ENCODE measurements around the gene EPS15. TPM values are rescaled to one million over a fixed set of nuclear protein-coding genes. Genes with fewer than 3 reads are reported as not detected.

Gene EPS15
- total RNA-seq, 4 donors from 2014 or later, result 49.8 to 84.3 (median 62.5) TPM

DNA sequence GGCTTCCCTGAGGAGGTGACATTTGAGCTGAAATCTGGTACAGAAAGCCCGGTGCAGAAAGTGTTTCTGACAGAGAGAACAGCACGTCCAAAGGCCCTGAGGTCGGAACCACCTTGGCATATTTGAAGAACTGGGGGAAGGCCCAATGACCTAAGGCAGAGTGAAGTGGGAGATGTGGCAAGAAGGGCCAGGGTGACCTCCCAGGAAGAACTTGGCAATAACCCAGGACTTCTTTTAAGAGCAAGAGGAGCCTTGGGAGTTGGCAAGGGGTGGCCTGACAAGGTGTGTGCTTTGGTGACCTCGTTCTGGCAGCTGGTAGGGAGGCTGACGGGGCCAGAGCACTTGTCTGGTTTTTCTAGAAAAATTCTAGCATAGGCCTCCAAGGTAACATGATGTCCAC is 212.1 kb downstream of the EPS15 start:
- Histone ChIP-seq H3K4me3 (no peak overlapping the region), H3K4me1 (peaks cover 0 to 4% (median 0%) of the 10 kb centered on the region in 4 donors), H3K36me3 (no peaks in the 10 kb centered on the region), H3K27ac (replicated peaks in 1 of 4) (no peak overlapping the region), H3K27me3 (no peaks in the 10 kb centered on the region), H3K9me3 (no peaks in the 10 kb centered on the region)
- intact Hi-C loops (cut with DNase I), result no loop called here
- 76% methylated on average over 5 of the region's 5 CpGs for WGBS
- TF ChIP-seq, protein P1, sequence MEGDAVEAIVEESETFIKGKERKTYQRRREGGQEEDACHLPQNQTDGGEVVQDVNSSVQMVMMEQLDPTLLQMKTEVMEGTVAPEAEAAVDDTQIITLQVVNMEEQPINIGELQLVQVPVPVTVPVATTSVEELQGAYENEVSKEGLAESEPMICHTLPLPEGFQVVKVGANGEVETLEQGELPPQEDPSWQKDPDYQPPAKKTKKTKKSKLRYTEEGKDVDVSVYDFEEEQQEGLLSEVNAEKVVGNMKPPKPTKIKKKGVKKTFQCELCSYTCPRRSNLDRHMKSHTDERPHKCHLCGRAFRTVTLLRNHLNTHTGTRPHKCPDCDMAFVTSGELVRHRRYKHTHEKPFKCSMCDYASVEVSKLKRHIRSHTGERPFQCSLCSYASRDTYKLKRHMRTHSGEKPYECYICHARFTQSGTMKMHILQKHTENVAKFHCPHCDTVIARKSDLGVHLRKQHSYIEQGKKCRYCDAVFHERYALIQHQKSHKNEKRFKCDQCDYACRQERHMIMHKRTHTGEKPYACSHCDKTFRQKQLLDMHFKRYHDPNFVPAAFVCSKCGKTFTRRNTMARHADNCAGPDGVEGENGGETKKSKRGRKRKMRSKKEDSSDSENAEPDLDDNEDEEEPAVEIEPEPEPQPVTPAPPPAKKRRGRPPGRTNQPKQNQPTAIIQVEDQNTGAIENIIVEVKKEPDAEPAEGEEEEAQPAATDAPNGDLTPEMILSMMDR (IDR thresholded peaks at IDR 0.05), result no peak
- TF ChIP-seq EP300 (IDR thresholded peaks at IDR 0.05) (no peak), POLR2AphosphoS5 (IDR thresholded peaks at IDR 0.05) (no peak), POLR2A (IDR thresholded peaks at IDR 0.05; ENCODE audit: low read depth) (no peak)
- DNase-seq (ENCODE audit: extremely low spot score), result no peak

DNA sequence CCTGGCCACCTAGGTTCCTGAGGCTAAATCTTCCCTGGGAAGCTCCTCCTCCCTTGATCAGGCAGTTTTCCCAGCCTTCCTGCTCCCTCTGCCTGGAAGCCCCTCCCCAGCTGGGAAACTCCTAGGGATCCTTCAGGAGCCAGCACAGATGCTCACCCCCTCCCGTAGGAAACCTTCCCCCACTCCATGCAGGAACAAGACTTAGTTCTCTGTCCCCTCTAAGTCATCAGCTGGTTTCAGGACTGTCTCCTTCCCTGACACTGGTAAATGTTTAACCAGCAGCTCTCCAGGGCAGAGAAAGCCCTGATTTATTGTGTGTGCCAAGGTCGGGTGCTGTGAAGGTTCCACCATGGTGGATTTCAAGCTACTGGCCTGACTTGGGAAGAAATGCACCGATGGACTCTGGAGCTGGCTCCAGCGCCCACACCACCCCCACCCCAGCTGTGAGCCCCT is 213.7 kb downstream of the EPS15 start:
- no CpG with 5 or more reads among the region's 4 CpGs for WGBS
- intact Hi-C loops (cut with DNase I), result no loop called here
- peaks cover 0 to 4% (median 0%) of the 10 kb centered on the region in 4 donors for H3K4me1 ChIP-seq
- DNase-seq (ENCODE audit: extremely low spot score), result no peak
- no peaks in the 10 kb centered on the region for H3K27me3 ChIP-seq
- TF ChIP-seq, protein P1 (IDR thresholded peaks at IDR 0.05), result no peak
- TF ChIP-seq EP300 (IDR thresholded peaks at IDR 0.05) (no peak), POLR2A (IDR thresholded peaks at IDR 0.05; ENCODE audit: low read depth) (no peak), POLR2AphosphoS5 (IDR thresholded peaks at IDR 0.05) (no peak)
- no peaks in the 10 kb centered on the region for H3K9me3 ChIP-seq
- no peaks in the 10 kb centered on the region for H3K36me3 ChIP-seq
- no peak overlapping the region for H3K4me3 ChIP-seq
- H3K27ac ChIP-seq (replicated peaks in 1 of 4), result no peak overlapping the region

DNA sequence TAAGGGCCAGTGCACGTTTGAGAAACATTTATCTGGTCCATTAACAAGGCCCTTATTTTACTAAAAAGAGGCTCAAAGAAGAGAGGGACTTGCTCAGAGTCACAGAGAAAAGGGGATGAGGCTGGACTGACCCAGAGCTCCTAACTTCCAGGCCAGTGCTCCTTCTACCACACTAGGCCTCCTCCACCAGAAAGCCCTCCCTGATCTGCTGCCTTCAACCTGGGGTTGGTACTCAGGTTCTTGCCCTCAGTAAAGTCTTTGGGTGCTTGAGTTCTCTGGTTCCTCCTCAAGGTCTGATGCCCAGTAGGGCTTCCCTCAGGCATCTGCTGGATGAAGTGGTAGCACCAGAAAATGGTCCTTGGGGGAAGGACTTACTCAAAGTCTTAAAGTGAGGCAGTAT is 214.7 kb downstream of the EPS15 start:
- Histone ChIP-seq H3K36me3 (no peaks in the 10 kb centered on the region), H3K4me1 (peaks cover 0 to 4% (median 0%) of the 10 kb centered on the region in 4 donors), H3K9me3 (no peaks in the 10 kb centered on the region), H3K4me3 (no peak overlapping the region), H3K27me3 (peaks cover 0 to 8% (median 0%) of the 10 kb centered on the region in 4 donors), H3K27ac (replicated peaks in 1 of 4) (no peak overlapping the region)
- WGBS, result 43% methylated on average over 1 of the region's 1 CpG
- intact Hi-C loops (cut with DNase I), result no loop called here
- TF ChIP-seq, protein P1 (IDR thresholded peaks at IDR 0.05), result no peak
- TF ChIP-seq POLR2A (IDR thresholded peaks at IDR 0.05; ENCODE audit: low read depth), result no peak
- TF ChIP-seq EP300 (IDR thresholded peaks at IDR 0.05), result no peak
- no peak for TF ChIP-seq POLR2AphosphoS5 (IDR thresholded peaks at IDR 0.05)
- DNase-seq (ENCODE audit: extremely low spot score), result no peak

Small RNA genes lying within 50 kb of the gene (small RNA-seq; reads per million reads assigned to genes)
- gene RNU6-1281P, result 0 reads per million in 3 donors
- gene RNU6-877P, result 0 reads per million in 3 donors

Other genes starting within 250 kb of the EPS15 start
- 1 to 10 TPM in 1 of 4 donors, under 1 TPM in 2, not detected in 1; 0.17 to 2.5 (median 0.52) TPM for gene TTC39A, start 188.7 kb downstream of the EPS15 start, total RNA-seq
- gene OSBPL9, start 97.8 kb upstream of the EPS15 start, total RNA-seq, result 10 to 100 TPM; 66.8 to 84.5 (median 75.9) TPM